T-helper 22 cell (primary cell): ENCODE results near the gene ZBTB7B.
"Not testable (repeated sequence)": the region's sequence is repeated elsewhere in the genome, so short reads cannot be mapped to it uniquely, and the experiment has no call there.

ENCODE experiments used
- DNase-seq: peaks from one replicate; pipeline ENCODE4 v3.0.0-alpha.2; 2020; ENCODE audit warnings: low read depth

The ZBTB7B gene

DNA sequence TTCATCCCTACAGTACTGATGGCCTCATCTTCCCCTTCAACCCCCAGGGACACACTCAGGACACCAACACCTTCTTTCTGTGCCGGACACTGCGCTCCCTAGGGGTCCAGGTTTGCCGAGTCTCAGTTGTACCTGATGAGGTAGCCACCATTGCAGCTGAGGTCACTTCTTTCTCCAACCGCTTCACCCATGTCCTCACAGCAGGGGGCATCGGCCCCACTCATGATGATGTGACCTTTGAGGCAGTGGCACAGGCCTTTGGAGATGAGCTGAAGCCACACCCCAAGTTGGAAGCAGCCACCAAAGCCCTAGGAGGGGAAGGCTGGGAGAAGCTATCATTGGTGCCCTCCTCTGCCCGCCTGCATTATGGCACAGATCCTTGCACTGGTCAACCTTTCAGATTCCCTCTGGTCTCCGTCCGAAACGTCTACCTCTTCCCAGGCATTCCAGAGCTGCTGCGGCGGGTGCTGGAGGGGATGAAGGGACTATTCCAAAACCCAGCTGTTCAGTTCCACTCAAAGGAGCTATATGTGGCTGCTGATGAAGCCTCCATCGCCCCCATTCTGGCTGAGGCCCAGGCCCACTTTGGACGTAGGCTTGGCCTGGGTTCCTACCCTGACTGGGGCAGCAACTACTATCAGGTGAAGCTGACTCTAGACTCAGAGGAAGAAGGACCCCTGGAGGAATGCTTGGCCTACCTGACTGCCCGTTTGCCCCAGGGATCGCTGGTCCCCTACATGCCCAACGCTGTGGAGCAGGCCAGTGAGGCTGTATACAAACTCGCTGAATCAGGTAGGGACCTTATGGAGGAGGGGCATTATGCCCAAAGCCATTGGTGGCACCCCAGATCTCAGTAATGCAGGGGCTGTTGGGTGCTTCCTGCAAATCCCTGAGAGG lies 14.3 kb upstream of the ZBTB7B start:
- DNase-seq = no peak

DNA sequence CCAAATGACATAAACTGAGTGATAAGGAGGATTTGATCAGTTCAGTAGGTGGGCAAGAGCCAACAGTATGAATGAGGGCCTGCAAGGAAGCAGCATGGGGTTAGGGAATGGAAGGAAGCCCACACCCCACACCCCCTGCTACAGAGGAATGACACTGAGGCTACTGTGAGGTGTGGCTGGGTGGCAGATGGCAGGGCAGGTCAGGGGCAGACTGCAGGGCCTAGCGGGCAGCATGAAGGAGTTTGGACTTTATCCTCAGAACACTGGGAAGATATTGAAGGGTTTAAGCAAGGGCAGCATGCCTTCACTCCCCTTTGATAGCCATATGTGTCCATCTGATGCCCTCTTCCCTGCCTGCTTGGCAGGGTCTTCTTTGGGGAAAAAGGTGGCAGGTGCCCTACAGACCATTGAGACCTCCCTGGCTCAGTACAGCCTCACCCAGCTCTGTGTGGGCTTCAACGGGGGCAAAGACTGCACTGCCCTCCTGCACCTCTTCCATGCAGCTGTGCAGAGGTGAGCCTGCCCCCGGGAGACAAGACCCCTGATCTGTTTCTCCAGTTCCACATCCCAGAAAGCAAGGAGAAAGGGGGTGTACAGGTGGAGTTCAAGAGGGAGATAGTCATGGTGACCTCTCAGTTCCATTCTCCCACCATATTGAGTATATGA lies 13.3 kb upstream of the ZBTB7B start:
- DNase-seq = no peak

DNA sequence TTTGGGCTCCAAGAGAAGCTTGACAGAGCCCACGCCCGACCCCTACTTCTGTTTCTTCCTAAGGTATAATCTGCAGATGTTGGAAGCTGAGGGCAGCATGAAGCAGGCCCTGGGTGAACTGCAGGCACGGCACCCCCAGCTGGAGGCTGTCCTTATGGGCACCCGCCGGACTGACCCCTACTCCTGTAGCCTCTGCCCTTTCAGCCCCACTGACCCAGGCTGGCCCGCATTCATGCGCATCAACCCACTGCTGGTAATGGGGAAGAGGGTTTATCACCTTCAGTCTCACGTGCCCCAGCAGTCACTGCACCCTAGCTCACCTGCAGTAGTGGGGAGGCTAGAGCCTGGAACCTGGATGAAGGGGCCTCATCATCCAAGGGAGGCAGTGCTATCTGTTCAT lies 12.3 kb upstream of the ZBTB7B start:
- DNase-seq = no peak

DNA sequence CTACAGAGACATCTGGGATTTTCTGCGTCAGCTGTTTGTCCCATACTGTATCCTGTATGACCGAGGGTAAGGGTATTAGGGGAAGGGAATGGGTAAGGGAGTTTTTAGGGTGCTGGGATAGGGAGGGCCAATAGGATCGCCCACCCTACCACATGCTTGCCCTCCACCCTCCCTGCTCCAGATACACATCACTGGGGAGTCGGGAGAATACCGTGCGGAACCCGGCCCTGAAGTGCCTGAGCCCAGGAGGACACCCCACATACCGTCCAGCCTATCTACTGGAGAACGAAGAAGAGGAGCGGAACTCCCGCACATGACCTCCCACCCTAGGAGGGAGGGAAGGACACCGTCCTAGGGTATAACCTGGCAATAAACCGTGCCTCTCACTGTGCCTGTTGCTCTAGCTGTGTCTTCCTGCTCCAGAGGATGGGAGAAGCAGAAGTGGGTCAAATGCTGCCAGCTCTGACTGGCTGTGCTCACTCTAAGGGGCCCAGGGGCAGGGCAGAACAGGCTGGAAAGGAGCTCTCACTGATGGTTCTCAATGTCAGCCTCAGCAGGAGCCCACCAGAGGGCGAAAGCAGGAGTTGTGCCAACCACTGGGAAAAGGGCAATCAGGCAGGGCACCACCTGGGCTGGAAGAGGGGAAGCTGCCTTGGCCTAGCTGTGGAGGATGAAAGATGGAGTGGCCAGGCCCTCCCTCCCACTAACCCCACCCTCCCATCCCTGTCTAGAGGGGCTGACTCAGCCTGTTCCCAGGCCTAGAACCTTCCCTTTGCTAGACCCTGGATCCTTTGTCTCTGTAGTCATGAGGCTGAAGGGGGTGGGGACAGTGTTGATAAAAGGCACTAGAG lies 9.7 kb upstream of the ZBTB7B start:
- DNase-seq = no peak

DNA sequence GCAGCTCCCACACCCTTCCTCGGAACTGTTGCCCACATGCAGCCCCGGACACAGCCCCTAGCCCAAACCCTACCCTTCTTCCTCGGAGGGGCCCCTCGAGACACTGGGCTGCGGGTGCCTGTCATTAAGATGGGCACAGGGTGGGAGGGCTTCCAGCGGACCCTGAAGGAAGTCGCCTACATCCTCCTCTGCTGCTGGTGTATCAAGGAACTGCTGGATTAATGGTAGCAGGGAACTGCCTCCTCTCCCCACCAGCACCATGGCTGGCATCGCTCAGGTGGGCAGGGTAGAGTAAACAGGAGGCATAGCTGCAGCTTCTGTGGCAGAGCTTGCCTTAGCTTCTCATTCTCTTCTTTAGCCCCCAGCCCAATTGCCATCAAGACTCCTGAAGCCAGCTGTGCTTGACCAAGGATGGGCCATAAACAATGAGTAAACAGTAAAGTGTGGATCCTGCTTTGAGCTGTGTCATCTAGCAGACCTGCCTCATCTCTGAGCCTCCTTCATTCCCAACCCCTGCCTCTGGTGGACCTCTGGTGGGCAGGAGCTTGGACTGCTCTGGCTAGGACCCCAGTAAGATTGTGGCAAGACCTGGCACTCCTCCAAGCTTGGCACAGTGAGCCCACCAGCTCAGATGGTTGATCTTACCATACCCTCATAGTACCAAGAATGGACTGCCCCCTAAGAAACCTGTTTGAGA lies 8.9 kb upstream of the ZBTB7B start, which contains the start of gene LENEP:
LENEP (plus strand) TSS at position 15 of the 697 bp plus-strand sequence; CDS start at position 37, 22 bp downstream.
- DNase-seq = no peak

DNA sequence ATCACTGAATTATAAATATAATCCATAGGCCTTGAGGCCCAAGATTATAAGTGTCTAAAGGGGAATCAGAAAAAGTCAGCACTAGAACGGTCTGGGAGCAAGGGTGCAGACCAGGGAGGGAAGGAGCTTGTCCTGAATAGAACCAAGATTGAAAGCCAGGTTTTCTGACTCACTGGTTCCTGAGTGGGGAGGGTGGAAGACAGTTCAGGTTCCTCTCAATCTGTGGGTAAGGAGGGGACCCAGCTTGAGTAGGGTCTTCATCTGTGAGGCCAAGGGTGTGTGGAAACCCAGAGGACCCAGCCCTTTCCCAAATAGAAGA lies 8.4 kb upstream of the ZBTB7B start:
- DNase-seq = no peak

DNA sequence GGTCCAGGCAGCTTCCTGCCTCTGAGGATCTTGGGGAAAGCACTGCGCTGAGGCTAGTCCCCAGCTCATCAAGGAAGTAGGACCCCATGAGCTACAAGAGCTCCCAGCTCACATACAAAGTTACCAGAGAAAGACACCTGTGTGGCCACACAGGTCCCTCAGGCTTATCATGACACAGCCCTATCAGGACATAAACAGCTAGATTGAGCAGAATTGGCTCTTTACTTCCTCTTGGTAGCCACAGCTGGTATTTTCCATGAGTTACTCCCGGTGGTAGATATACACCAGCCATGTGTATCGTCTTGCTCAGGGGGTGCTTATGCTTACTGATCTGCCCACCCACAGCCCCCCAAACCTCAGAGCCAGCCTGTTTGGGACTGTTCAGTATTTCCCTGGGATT lies 8.0 kb upstream of the ZBTB7B start:
- DNase-seq = no peak

DNA sequence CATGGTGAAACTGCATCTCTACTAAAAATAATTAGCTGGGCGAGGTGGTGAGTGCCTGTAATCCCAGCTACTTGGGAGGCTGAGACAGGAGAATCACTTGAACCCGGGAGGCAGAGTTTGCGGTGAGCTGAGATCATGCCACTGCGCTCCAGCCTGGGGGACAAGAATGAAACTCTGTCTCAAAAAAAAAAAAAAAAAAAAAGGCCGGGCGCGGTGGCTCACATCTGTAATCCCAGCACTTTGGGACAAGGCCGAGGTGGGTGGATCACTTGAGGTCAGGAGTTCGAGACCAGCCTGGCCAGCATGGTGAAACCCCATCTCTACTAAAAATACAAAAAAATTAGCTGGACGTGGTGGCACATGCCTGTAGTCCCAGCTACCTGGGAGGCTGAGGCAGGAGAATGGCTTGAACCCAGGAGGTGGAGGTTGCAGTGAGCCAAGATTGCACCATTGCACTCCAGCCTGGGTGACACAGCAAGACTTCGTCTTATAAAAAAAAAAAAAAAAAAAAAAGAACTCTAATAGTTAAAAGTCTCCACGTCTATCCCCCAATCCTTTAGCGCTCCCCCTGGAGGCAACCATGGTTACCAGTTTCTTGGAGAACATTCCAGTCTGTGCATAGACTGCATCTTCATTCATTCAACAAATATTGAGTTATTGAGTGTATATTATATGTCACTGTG lies 7.2 kb upstream of the ZBTB7B start:
- not testable (repeated sequence) for DNase-seq

DNA sequence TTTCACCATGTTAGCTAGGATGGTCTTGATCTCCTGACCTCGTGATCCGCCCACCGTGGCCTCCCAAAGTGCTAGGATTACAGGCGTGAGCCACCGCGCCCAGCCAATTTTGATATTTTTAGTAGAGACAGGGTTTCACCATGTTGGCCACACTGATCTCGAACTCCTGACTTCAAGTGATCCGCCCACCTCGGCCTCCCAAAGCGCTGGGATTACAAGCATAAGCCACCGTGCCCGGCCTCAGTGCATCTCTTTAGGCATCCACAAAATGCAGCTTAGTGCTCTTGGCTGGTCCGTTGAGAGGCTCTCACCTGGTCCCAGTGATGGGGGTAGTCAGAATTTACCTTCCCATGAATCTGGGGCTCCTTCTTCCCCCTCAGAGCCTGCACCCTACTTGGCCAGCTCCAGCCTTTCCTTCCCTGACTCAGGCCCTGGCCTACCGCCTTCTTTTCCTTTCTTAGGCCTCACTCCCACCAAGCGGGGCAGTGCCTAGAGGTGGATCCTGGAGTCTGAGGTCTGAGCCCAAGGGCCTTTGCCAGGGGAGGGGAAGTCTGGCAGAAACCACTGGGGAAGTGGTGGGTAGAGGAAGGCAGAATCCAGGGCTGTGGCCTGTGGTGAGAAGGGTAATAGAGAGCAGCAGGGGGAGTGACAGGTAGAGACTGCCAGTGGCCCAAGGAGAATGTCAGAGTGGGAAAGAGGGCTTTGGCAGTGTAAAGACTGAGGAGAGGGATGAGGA lies 5.5 kb upstream of the ZBTB7B start:
- no peak for DNase-seq

DNA sequence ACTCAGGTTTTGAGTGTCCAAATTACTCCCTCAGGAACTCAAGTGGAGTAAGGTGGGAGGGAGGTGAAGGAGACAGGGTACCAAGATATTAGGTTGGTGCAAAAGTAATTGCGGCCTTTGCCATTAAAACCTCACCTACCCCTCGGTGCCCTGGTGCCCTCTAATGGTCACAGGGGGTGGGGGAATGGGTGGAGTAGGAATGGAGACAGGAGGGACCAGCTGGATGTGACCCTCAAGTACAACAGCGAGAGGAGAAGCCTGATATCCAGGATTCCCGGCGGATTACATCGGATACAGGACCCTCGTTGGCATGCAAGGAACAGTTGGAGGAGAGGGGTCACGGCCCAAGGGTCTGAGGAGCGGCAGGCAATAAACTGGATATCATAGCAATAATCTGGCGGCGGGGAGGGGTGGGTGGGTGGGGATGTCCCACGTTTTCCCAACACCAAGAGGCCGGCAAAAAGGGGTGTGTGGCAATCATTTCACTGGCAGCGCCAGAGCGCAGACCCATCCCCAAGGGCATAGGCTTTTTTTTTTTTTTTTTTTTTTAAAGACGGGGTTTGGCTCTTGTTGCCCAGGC lies 4.3 kb upstream of the ZBTB7B start:
- no peak for DNase-seq

DNA sequence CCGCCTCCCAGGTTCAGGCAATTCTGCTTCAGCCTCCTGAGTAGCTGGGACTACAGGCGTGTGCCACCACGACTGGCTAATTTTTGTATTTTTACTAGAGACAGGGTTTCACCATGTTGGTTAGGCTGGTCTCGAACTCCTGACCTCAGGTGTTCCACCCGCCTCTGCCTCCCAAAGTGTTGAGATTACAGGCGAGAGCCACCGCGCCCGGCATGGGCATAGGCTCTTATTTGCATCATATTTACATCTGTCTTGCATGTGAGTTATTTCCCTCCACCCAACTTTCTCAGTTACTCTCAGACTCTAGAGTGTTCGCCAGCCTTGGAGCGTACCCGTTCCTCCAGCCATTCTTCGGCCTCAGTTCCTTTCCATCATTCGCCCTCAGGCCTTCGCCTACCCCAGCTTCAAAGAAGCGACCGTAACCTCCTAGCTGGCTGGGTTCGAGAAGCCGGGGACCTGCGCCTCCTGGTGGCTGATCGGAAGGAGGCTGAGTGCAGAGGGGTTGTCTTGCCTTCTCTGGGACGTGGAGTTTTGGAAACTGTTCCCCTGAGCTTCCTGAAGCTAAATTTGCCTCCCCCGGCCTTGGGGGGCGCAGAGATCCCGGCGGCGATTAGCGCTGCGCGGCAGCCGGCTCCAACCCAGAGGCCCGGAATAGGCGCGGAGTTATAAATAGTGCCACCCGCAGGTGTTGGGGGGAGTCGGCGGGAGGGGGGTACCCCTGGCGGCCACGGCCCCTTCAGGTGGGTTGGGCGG lies 3.6 kb upstream of the ZBTB7B start:
- DNase-seq = peak; percentile 55

DNA sequence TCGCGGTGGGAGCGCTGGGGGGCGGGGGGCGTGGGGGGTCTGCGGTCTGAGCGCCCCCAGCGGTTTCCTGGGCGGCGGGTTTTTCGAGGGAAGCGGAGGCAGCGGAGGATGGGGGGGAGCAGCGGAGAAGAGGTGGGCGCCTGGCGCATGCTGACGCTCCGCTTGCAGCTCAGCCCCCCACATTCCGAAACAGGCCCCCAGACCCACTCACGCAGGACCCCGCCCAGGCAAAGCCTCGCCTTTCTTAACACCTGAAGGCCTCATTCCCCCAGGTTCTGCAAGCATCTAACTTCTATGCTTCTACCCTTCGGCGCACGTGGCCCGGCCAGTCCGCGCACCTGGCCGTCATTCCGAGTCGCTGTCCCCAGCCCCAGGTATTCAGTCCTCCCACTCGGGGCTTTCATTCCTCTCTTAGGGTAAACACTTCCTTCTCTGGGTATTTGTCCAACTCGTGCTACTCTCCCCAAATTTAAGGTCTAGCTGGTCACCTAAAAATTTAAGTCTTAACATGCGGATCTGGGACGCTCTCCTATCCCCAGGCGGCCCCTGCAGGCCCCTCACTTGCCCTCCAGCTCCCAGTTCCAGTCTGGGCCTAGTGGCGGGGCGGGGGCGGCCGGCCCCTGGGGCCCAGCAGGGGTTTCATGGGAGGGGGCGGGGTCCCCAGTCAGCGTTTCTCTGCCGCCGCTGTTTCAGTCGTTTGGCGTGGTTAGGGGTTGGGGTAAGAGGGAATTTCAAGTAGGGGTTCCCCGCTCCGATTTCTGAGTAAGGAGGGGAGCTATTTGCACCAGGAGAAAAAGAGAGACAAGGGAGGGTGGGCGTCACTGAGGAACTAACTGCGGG lies 2.8 kb upstream of the ZBTB7B start:
- DNase-seq = peak; percentile 51

DNA sequence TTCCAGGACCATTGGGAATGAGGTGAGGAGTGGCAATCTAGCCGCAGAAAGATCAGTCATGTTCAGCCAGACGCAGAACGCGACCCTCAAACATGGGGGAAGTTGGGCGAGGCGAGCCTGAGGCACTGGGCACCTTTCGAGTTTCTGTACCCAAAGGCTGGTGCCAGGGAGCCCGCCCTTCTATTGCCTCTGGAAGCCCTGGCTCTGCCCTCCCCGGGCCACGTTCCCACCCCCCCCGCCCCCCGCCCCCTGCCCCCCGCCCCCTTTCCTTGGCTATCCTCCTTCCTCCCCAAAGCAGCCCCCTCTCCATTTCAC lies 2.2 kb upstream of the ZBTB7B start:
- DNase-seq = no peak

DNA sequence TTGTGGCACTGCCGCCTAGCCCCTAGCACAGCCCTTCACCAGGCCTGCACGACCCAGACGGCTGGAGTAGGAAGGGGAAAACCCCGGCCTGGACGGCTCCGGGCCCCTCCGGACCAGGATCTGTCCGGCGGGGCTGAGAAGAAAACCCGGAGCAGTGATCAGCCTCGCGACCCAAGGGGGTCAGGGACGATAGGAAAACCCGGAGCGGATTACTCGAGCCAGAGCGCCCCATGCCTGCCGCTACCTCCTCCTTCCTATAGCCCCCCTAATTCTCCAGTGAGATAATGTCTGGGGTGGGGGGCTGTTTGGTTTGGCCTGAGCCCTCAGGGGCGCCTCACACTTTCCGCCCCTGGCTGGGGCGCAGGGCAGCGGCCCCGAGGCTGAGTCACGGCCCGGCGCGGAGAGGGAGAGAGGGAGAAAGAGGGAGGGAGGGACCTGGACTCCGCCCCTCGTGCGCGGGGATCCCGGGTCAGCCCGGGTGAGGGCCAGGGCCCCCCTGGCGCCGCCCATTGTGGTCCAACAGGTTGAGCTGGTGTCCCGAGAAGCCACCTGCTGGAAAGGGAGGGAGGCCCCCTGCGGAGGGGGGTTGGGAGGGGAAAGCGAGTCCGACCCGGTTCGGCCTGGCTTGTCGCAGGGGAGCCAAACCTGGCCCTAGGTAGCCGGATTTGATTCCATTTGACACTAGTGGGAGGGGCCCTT lies 1.7 kb upstream of the ZBTB7B start:
- peak; percentile 81 for DNase-seq

DNA sequence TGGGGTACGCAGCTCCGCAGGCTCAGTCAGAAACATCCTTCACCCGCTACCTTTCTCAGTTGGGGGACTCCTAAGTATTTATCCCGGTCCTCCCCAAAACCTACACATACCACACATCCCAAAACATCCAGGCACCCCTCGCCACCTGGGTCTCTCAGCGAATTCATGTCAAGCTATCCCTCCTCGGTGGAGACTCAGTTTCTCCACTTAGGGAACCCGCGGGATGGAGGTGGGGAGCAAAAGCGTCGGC lies 1.3 kb upstream of the ZBTB7B start:
- no peak for DNase-seq

DNA sequence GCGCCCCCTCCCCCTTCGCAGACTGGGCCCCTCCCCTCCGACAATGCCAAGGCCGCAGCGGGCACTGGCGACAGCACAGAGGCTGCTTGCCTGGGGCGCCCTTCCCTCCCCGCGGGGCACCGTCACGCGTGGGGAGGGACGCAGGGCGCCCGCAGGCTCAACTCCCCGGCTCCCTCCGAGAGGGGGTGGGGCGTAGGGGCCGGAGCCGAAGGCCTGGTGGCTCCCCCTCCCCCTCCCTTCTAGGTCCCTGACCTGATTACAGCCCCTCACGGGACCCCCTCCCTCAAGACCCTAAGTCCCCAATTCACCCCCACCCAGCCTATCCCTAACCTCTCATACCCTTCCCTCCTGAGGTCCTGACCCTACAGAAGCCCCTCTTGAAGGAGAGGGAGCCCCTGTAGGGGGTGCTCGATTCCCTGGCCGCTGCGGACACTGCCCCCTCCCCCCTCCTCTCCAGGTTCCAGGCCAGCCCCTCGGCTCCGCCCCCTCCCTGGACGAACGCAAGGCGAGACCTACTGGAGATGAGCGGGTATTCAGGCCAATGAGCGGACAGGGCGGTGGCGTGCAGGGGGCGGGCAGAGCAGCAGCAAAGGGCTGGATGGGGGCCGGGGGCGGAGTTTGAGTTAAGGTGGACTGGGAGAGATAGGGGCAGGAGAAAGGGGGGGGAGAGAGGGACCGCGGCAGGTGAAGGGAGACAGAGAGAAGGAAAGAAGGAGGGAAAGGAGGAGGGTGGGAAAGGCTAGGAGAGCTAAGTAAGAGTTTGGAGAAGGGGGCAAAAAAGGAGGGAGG lies 733 bp upstream of the ZBTB7B start:
- DNase-seq = peak; percentile 98

DNA sequence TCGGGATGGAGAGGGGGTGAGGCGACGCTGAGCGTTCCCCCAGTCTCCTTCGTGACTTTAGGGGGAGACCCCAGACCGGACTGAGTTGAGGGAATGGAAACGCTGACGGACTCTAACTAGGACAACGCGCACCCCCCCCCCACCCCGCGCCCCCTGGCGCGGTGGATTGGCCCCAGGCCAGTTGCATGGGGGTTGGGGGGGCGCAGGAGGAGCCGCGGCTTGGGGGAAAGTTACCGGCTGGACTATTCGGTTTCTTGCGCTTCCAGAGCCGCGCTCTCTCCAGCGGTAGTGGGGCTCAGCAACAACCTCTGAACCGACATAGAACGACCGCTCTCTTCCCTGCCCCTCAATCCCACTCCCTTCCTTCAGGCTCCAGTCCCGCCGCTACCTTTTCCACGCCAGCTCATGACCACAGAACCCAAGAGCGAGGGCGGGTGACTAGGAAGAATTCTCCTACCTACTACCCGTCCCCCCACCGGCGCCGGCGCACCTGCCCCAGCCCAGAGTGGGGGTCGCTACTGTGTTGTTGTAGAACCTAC lies 694 bp downstream of the ZBTB7B start:
- no peak for DNase-seq
